ENCODE measurements around the gene PLA2G4A. TPM values are rescaled to one million over a fixed set of nuclear protein-coding genes. Genes with fewer than 3 reads are reported as not detected.

Gene PLA2G4A
- total and polyA plus RNA-seq, 7 donors: 3.2 to 51.0 (median 17.2) TPM

DNA sequence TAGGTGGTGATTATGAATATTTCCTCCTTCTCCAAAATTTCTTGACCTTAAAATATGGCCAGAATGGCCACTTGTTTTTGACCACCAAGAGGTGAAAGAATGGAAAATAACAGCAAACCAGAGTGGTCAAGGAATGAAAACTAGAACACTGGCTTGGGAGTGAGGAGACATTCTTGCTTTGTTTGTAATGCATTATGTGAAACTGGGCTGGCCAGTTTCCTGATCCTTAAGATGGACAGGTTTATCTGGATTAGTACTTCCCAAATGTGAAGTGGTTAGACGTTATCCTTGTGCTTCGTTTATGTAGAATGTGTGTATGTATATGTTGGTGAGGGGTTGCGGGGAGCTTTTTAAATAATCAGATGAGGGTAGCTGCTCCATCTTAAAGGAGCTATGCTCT, 12.8 kb downstream of the PLA2G4A start:
- no peak for DNase-seq
- no peaks in the 10 kb centered on the region for H3K9me3 ChIP-seq
- H3K36me3 ChIP-seq: no peaks in the 10 kb centered on the region
- WGBS, 2 donors: 54 to 73% methylated on average over 3 of the region's 3 CpGs
- H3K4me1 ChIP-seq: peaks cover 0 to 67% (median 42%) of the 10 kb centered on the region in 4 donors
- intact Hi-C loops (cut with DNase I): loop anchor here (5.0 kb wide), 1 partner anchor 36 kb away; no protein-coding TSS in a partner anchor
- H3K27me3 ChIP-seq: no peaks in the 10 kb centered on the region
- H3K4me3 ChIP-seq: no peak overlapping the region
- H3K27ac ChIP-seq: peak overlapping the region in 2 of 4 donors; percentile 59 to 61
- TF ChIP-seq EP300 (IDR thresholded peaks at IDR 0.05) (no peak), POLR2AphosphoS5 (IDR thresholded peaks at IDR 0.05) (no peak), POLR2A (IDR thresholded peaks at IDR 0.05) (no peak)
- TF ChIP-seq, protein P1, sequence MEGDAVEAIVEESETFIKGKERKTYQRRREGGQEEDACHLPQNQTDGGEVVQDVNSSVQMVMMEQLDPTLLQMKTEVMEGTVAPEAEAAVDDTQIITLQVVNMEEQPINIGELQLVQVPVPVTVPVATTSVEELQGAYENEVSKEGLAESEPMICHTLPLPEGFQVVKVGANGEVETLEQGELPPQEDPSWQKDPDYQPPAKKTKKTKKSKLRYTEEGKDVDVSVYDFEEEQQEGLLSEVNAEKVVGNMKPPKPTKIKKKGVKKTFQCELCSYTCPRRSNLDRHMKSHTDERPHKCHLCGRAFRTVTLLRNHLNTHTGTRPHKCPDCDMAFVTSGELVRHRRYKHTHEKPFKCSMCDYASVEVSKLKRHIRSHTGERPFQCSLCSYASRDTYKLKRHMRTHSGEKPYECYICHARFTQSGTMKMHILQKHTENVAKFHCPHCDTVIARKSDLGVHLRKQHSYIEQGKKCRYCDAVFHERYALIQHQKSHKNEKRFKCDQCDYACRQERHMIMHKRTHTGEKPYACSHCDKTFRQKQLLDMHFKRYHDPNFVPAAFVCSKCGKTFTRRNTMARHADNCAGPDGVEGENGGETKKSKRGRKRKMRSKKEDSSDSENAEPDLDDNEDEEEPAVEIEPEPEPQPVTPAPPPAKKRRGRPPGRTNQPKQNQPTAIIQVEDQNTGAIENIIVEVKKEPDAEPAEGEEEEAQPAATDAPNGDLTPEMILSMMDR (IDR thresholded peaks at IDR 0.05): no peak

- Histone ChIP-seq H3K9me3 (no peaks in the 10 kb centered on the region), H3K27ac (peak overlapping the region in 3 of 4 donors; percentile 46 to 61 (median 59)), H3K36me3 (no peaks in the 10 kb centered on the region), H3K4me1 (peaks cover 0 to 69% (median 42%) of the 10 kb centered on the region in 4 donors), H3K4me3 (no peak overlapping the region), H3K27me3 (no peaks in the 10 kb centered on the region)
- TF ChIP-seq POLR2A (IDR thresholded peaks at IDR 0.05): no peak
- no peak for TF ChIP-seq POLR2AphosphoS5 (IDR thresholded peaks at IDR 0.05)
- DNase-seq: no peak
- intact Hi-C loops (cut with DNase I): loop anchor here (5.0 kb wide), 1 partner anchor 35 kb away; no protein-coding TSS in a partner anchor
- WGBS, 2 donors: 23 to 68% methylated on average over 4 of the region's 4 CpGs
Observed at GRCh38 chr1:186842547-186842946, 13.8 kb downstream of the PLA2G4A start.

DNA sequence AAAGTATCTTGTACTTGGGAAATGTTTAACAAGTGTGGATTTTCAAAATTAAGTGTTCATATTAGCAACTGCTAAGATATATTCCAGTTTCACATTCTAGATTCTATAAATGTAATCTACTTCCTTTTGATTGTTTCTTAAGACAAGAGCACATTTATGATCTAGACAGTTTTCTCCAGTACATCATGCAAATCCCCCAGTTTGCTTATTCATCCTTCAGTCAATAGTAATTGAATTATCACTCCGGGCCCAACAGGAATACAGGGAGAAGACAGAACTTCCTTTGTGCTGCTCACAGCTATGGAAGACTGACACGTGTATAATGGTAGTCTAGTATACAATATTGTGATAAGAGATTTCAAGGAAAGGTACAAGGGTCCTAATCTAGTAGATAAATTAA, 14.5 kb downstream of the PLA2G4A start:
- intact Hi-C loops (cut with DNase I): loop anchor here (5.0 kb wide), 1 partner anchor 34 kb away; no protein-coding TSS in a partner anchor
- H3K9me3 ChIP-seq: no peaks in the 10 kb centered on the region
- H3K36me3 ChIP-seq: no peaks in the 10 kb centered on the region
- no peak overlapping the region for H3K4me3 ChIP-seq
- peak overlapping the region in 1 of 4 donors; percentile 61 for H3K27ac ChIP-seq
- TF ChIP-seq EP300 (IDR thresholded peaks at IDR 0.05): no peak
- TF ChIP-seq, protein P1 (IDR thresholded peaks at IDR 0.05): no peak
- no peak for TF ChIP-seq POLR2A (IDR thresholded peaks at IDR 0.05)
- no peak for TF ChIP-seq POLR2AphosphoS5 (IDR thresholded peaks at IDR 0.05)
- 14 to 53% methylated on average over 2 of the region's 2 CpGs for WGBS, 2 donors
- peaks cover 0 to 70% (median 42%) of the 10 kb centered on the region in 4 donors for H3K4me1 ChIP-seq
- DNase-seq: no peak
- H3K27me3 ChIP-seq: no peaks in the 10 kb centered on the region

DNA sequence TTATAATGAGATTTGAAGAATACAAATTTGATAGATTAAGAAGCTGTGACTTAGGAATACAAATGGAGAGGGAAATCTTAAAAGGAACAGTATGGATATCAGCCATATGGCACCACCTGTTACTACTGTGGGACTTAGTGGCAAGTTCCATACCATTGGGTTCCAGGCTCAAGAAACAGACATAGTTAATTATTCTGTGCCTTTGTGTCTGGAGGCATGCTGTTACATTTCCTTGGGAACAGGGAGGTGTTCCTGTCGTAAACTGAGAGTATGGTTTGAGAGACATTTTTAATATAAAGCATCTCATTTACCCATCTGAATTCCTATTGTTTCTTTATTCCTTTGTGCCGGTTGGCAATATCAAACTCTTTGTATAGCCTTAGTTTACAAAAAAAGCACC, 15.2 kb downstream of the PLA2G4A start:
- TF ChIP-seq POLR2AphosphoS5 (IDR thresholded peaks at IDR 0.05) (no peak), EP300 (IDR thresholded peaks at IDR 0.05) (no peak), POLR2A (IDR thresholded peaks at IDR 0.05) (no peak)
- TF ChIP-seq, protein P1 (IDR thresholded peaks at IDR 0.05): no peak
- H3K9me3 ChIP-seq: no peaks in the 10 kb centered on the region
- no peaks in the 10 kb centered on the region for H3K27me3 ChIP-seq
- peaks cover 0 to 66% (median 42%) of the 10 kb centered on the region in 4 donors for H3K4me1 ChIP-seq
- intact Hi-C loops (cut with DNase I): loop anchor here (5.0 kb wide), 1 partner anchor 33 kb away; no protein-coding TSS in a partner anchor
- H3K4me3 ChIP-seq: no peak overlapping the region
- H3K36me3 ChIP-seq: no peaks in the 10 kb centered on the region
- no peak for DNase-seq
- H3K27ac ChIP-seq: no peak overlapping the region
- 77 to 94% methylated on average over 2 of the region's 2 CpGs for WGBS, 2 donors

DNA sequence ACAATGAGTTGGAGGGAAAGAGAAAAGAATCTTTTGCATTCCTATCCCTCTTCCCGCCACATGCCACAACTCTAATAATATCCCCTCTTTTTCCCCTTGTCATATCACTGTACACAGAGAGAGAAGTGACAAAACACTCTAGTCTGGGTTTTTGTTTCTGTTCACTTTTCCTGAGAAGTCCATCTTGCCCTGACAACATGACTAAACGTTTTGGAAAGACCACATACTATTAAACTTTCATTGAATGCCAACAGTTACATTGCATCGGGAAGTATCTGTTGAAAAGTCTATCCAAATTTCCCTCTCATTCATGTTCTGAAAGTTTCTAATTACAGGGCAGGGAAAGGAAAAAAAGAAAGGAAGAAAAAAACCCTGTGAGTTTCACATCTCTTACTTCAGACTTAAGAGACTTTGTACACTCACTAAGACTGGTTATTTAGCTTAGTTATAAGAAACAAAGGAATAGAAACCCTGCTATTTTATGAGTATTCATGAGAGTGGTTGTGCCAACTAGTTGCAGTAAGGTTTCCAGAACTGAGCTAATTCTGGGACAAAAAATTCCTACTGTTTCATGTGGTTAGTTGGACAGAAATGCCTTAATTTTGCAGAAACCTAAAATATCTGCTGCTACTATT, 16.9 kb downstream of the PLA2G4A start:
- H3K27me3 ChIP-seq: no peaks in the 10 kb centered on the region
- peak overlapping the region in 3 of 4 donors; percentile 13 to 42 (median 22) for H3K27ac ChIP-seq
- H3K36me3 ChIP-seq: no peaks in the 10 kb centered on the region
- H3K9me3 ChIP-seq: no peaks in the 10 kb centered on the region
- 35 to 47% methylated on average over 3 of the region's 3 CpGs for WGBS, 2 donors
- no peak for DNase-seq
- TF ChIP-seq EP300 (IDR thresholded peaks at IDR 0.05) (no peak), POLR2AphosphoS5 (IDR thresholded peaks at IDR 0.05) (no peak), POLR2A (IDR thresholded peaks at IDR 0.05) (no peak)
- TF ChIP-seq, protein P1 (IDR thresholded peaks at IDR 0.05): no peak
- intact Hi-C loops (cut with DNase I): no loop called here
- H3K4me1 ChIP-seq: peaks cover 0 to 50% (median 33%) of the 10 kb centered on the region in 4 donors
- H3K4me3 ChIP-seq: no peak overlapping the region

Measured in sigmoid colon (tissue), 7 donors.